Measurements from ENCODE around the gene NAA38.

The NAA38 gene

GRCh38 chr17:7856811-7857712 lies at the start of gene NAA38:
Gene NAA38 (minus strand): TSS chr17:7857559. CDS start chr17:7857463, 96 bp downstream.
- peak within 1 kb of the TSS; percentile 87 for H3K27ac ChIP-seq
- TF ChIP-seq ZFX (IDR thresholded peaks at IDR 0.05) (peak; percentile 37), CTCF (conservative IDR thresholded peaks at IDR 0.05) (peak; percentile 59)

GRCh38 chr17:7903154-7904103 lies 46.1 kb upstream of the NAA38 start:
- H3K27ac ChIP-seq = peak overlapping the region; percentile 70
- TF ChIP-seq CTCF (conservative IDR thresholded peaks at IDR 0.05) = no peak
- no peak for TF ChIP-seq ZFX (IDR thresholded peaks at IDR 0.05)

- TF ChIP-seq CTCF (conservative IDR thresholded peaks at IDR 0.05) = no peak
- TF ChIP-seq ZFX (IDR thresholded peaks at IDR 0.05) = no peak
These were observed 40.4 kb upstream of the NAA38 start for GRCh38 chr17:7897773-7898172.

GRCh38 chr17:7897090-7897489 lies 39.7 kb upstream of the NAA38 start:
- TF ChIP-seq ZFX (IDR thresholded peaks at IDR 0.05) (no peak), CTCF (conservative IDR thresholded peaks at IDR 0.05) (no peak)
- no peak overlapping the region for H3K27ac ChIP-seq

More at GRCh38 chr17:7897773-7898172, 40.4 kb upstream of the NAA38 start:
- no peak overlapping the region for H3K27ac ChIP-seq

- TF ChIP-seq CTCF (conservative IDR thresholded peaks at IDR 0.05) (no peak), ZFX (IDR thresholded peaks at IDR 0.05) (no peak)
- H3K27ac ChIP-seq = no peak overlapping the region
These were observed 37.5 kb upstream of the NAA38 start for GRCh38 chr17:7894866-7895265.

- no peak overlapping the region for H3K27ac ChIP-seq
- TF ChIP-seq ZFX (IDR thresholded peaks at IDR 0.05) = no peak
- no peak for TF ChIP-seq CTCF (conservative IDR thresholded peaks at IDR 0.05)
These were observed 36.9 kb upstream of the NAA38 start for GRCh38 chr17:7894226-7894625.
